Measurements from ENCODE around the gene COL13A1.

Gene COL13A1

GRCh38 chr10:69904533-69904932 is 102.8 kb downstream of the COL13A1 start:
- no peak for DNase-seq (ENCODE audit: extremely low spot score)
- TF ChIP-seq BHLHE40 (IDR thresholded peaks at IDR 0.05; ENCODE audit: borderline replicate concordance) (no peak), HDGF (IDR thresholded peaks at IDR 0.05; ENCODE audit: borderline replicate concordance) (no peak), L3MBTL2 (conservative IDR thresholded peaks at IDR 0.05) (no peak), FOXM1 (IDR thresholded peaks at IDR 0.05; ENCODE audit: borderline replicate concordance) (no peak), TARDBP (IDR thresholded peaks at IDR 0.05) (no peak), ARNT (IDR thresholded peaks at IDR 0.05) (no peak), NFRKB (IDR thresholded peaks at IDR 0.05) (no peak), ZNF384 (IDR thresholded peaks at IDR 0.05) (no peak), FOXK2 (IDR thresholded peaks at IDR 0.05) (no peak)
- TF ChIP-seq, protein P1, sequence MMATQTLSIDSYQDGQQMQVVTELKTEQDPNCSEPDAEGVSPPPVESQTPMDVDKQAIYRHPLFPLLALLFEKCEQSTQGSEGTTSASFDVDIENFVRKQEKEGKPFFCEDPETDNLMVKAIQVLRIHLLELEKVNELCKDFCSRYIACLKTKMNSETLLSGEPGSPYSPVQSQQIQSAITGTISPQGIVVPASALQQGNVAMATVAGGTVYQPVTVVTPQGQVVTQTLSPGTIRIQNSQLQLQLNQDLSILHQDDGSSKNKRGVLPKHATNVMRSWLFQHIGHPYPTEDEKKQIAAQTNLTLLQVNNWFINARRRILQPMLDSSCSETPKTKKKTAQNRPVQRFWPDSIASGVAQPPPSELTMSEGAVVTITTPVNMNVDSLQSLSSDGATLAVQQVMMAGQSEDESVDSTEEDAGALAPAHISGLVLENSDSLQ (IDR thresholded peaks at IDR 0.05) = no peak
- ChIA-PET POLR2A (no interaction called here), CTCF (interaction anchor here (0.6 to 1.3 kb wide), 2 partner anchors 10 to 159 kb away, joined by 3 to 4 read pairs; no protein-coding TSS in a partner anchor)

DNA sequence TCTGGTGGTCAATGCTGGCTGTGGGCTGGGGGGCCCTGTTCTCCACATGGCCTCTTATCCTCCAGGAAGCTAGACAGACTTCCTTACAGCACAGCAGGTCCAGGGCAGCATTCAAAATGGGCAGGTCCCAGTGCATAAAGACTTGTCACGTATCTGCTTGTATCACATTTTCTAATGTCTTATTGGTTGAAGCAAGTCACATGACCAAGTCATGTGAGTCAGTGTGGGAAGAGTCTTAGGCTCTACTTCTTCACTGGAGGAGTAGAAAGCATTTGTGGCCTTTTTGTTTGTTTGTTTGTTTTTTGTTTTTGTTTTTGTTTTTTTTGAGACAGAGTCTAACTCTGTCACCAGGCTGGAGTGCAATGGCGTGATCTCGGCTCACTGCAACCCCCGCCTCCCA is 104.7 kb downstream of the COL13A1 start:
- ChIA-PET POLR2A (no interaction called here), CTCF (no interaction called here)
- no peak for TF ChIP-seq LEF1 (IDR thresholded peaks at IDR 0.05; ENCODE audit: borderline replicate concordance)
- TF ChIP-seq SUZ12 (IDR thresholded peaks at IDR 0.05) = no peak
- no peak for TF ChIP-seq SP1 (IDR thresholded peaks at IDR 0.05)
- no peak for TF ChIP-seq FOXK2 (IDR thresholded peaks at IDR 0.05)
- TF ChIP-seq FOXM1 (IDR thresholded peaks at IDR 0.05; ENCODE audit: borderline replicate concordance) = no peak
- TF ChIP-seq ZNF384 (IDR thresholded peaks at IDR 0.05) = no peak
- no peak for DNase-seq (ENCODE audit: extremely low spot score)

- ChIA-PET POLR2A (no interaction called here), CTCF (no interaction called here)
- TF ChIP-seq FOXK2 (IDR thresholded peaks at IDR 0.05) = no peak
- TF ChIP-seq FOXA1 (IDR thresholded peaks at IDR 0.05) = no peak
- no peak for TF ChIP-seq NFRKB (IDR thresholded peaks at IDR 0.05)
- no peak for TF ChIP-seq FOXM1 (IDR thresholded peaks at IDR 0.05; ENCODE audit: borderline replicate concordance)
- no peak for TF ChIP-seq ARNT (IDR thresholded peaks at IDR 0.05)
- TF ChIP-seq HDGF (IDR thresholded peaks at IDR 0.05; ENCODE audit: borderline replicate concordance) = no peak
- no peak for TF ChIP-seq SUZ12 (IDR thresholded peaks at IDR 0.05)
- TF ChIP-seq L3MBTL2 (conservative IDR thresholded peaks at IDR 0.05) = no peak
- TF ChIP-seq TARDBP (IDR thresholded peaks at IDR 0.05) = no peak
- TF ChIP-seq ZNF384 (IDR thresholded peaks at IDR 0.05) = no peak
- TF ChIP-seq ELF4 (IDR thresholded peaks at IDR 0.05) = no peak
- TF ChIP-seq BHLHE40 (IDR thresholded peaks at IDR 0.05; ENCODE audit: borderline replicate concordance) = no peak
- no peak for TF ChIP-seq LEF1 (IDR thresholded peaks at IDR 0.05; ENCODE audit: borderline replicate concordance)
- DNase-seq (ENCODE audit: extremely low spot score) = no peak
Observed at GRCh38 chr10:69907517-69907916, 105.8 kb downstream of the COL13A1 start.

GRCh38 chr10:69908124-69908523 is 106.4 kb downstream of the COL13A1 start:
- POLR2A ChIA-PET = no interaction called here
- TF ChIP-seq BHLHE40 (IDR thresholded peaks at IDR 0.05; ENCODE audit: borderline replicate concordance) = no peak
- no peak for TF ChIP-seq SP1 (IDR thresholded peaks at IDR 0.05)
- no peak for TF ChIP-seq ARNT (IDR thresholded peaks at IDR 0.05)
- TF ChIP-seq NFRKB (IDR thresholded peaks at IDR 0.05) = no peak
- TF ChIP-seq, protein P1 (IDR thresholded peaks at IDR 0.05) = no peak
- no peak for TF ChIP-seq LEF1 (IDR thresholded peaks at IDR 0.05; ENCODE audit: borderline replicate concordance)
- TF ChIP-seq FOXM1 (IDR thresholded peaks at IDR 0.05; ENCODE audit: borderline replicate concordance) = no peak
- no peak for TF ChIP-seq TARDBP (IDR thresholded peaks at IDR 0.05)
- no peak for TF ChIP-seq FOXA1 (IDR thresholded peaks at IDR 0.05)
- DNase-seq (ENCODE audit: extremely low spot score) = no peak
- CTCF ChIA-PET = no interaction called here

DNA sequence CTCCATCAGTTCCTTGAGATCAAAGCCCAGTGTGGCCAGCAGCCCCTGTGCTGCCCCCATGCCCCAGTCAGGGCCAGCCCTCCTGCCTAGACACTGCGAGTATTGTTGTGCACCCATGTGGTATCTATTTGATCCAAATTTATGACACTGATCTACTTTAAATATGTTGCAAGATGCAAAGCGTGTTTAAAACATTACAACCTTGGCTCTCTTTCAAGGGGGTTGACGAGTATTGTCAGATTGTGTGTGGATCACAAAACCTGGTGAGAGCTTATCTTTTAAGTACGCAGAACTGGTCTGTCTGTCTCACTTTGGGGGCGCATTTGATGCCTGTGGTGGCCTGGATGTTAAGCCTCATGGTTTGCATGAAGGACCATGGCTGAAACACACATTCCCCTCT is 108.9 kb downstream of the COL13A1 start:
- TF ChIP-seq FOXA1 (IDR thresholded peaks at IDR 0.05) (no peak), ARNT (IDR thresholded peaks at IDR 0.05) (no peak)
- TF ChIP-seq, protein P1 (IDR thresholded peaks at IDR 0.05) = no peak
- ChIA-PET POLR2A (no interaction called here), CTCF (no interaction called here)
- no peak for DNase-seq (ENCODE audit: extremely low spot score)

GRCh38 chr10:69911613-69912528 is 110.2 kb downstream of the COL13A1 start:
- TF ChIP-seq CTBP1 (IDR thresholded peaks at IDR 0.05; ENCODE audit: borderline replicate concordance) (no peak), ZNF384 (IDR thresholded peaks at IDR 0.05) (no peak), HDGF (IDR thresholded peaks at IDR 0.05; ENCODE audit: borderline replicate concordance) (no peak), ARNT (IDR thresholded peaks at IDR 0.05) (no peak), L3MBTL2 (conservative IDR thresholded peaks at IDR 0.05) (no peak), SP1 (IDR thresholded peaks at IDR 0.05) (no peak), LEF1 (IDR thresholded peaks at IDR 0.05; ENCODE audit: borderline replicate concordance) (no peak), SUZ12 (IDR thresholded peaks at IDR 0.05) (no peak), FOXK2 (IDR thresholded peaks at IDR 0.05) (no peak), NFRKB (IDR thresholded peaks at IDR 0.05) (no peak), ELF4 (IDR thresholded peaks at IDR 0.05) (no peak), FOXA1 (IDR thresholded peaks at IDR 0.05) (no peak)
- DNase-seq (ENCODE audit: extremely low spot score) = no peak
- CTCF ChIA-PET = interaction anchor here (0.6 to 1.0 kb wide), 6 partner anchors 10 to 124 kb away, joined by 3 to 4 read pairs (median 3); no protein-coding TSS in a partner anchor
- POLR2A ChIA-PET = no interaction called here

Data from HEK293T (cell line).